ENCODE measurements around the gene BRPF1.

The BRPF1 gene

DNA sequence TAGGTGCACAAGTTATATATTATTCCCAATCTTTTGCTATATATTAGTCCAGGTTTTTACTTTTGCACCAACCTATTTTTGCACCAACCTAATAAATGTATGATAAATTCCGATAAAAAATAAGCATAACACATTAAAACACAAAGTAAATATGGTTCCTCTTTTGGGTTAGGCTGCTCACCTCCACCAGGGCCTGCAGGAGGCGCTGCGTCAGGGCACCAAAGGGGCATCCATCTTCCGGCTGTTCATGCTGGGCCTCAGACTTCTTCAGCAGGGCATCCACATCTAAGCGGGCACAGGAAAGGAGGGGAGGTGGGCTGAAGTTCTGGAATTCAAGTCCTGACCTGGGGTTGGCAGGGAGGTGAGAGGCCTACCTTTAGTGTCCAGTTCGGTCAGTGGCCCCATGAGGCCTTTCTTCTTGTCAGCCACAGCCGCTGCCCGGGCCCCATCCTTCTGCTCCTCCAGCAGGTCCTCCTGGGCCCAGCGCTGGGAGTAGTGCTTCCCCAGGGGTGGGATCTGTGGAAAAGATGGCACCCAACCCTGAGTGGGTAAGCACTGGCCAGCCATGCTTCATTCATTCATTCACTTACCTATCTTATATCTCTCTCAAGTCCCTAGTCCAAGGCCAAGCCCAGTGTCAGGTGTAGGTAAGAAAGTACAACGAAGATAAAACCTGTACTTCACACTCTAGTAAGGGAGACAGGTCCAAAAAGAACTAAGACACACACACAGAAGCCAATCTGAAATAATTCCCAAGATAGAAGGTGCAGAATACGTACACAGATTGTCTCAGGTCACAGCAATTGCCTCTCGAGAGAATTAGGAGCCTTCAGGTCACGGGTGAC, 55.5 kb downstream of the BRPF1 start:
- no peak for TF ChIP-seq TAF1 (IDR thresholded peaks at IDR 0.05; ENCODE audit: borderline replicate concordance, insufficient read depth, low read length)
- TF ChIP-seq, protein P1, sequence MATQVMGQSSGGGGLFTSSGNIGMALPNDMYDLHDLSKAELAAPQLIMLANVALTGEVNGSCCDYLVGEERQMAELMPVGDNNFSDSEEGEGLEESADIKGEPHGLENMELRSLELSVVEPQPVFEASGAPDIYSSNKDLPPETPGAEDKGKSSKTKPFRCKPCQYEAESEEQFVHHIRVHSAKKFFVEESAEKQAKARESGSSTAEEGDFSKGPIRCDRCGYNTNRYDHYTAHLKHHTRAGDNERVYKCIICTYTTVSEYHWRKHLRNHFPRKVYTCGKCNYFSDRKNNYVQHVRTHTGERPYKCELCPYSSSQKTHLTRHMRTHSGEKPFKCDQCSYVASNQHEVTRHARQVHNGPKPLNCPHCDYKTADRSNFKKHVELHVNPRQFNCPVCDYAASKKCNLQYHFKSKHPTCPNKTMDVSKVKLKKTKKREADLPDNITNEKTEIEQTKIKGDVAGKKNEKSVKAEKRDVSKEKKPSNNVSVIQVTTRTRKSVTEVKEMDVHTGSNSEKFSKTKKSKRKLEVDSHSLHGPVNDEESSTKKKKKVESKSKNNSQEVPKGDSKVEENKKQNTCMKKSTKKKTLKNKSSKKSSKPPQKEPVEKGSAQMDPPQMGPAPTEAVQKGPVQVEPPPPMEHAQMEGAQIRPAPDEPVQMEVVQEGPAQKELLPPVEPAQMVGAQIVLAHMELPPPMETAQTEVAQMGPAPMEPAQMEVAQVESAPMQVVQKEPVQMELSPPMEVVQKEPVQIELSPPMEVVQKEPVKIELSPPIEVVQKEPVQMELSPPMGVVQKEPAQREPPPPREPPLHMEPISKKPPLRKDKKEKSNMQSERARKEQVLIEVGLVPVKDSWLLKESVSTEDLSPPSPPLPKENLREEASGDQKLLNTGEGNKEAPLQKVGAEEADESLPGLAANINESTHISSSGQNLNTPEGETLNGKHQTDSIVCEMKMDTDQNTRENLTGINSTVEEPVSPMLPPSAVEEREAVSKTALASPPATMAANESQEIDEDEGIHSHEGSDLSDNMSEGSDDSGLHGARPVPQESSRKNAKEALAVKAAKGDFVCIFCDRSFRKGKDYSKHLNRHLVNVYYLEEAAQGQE (IDR thresholded peaks at IDR 0.05; ENCODE audit: insufficient read depth in 1 of 2, low read depth in 2 of 2, low read length in 2 of 2): no peak
- no peak for TF ChIP-seq SIN3A (IDR thresholded peaks at IDR 0.05; ENCODE audit: borderline replicate concordance, insufficient read depth, low read length)
- TF ChIP-seq POLR2AphosphoS5 (IDR thresholded peaks at IDR 0.05; ENCODE audit: low read depth, low read length): no peak
- no peak for TF ChIP-seq FOXP2 (optimal IDR thresholded peaks at IDR 0.05; ENCODE audit: borderline replicate concordance, extremely low read depth, extremely low read length, insufficient read depth)

DNA sequence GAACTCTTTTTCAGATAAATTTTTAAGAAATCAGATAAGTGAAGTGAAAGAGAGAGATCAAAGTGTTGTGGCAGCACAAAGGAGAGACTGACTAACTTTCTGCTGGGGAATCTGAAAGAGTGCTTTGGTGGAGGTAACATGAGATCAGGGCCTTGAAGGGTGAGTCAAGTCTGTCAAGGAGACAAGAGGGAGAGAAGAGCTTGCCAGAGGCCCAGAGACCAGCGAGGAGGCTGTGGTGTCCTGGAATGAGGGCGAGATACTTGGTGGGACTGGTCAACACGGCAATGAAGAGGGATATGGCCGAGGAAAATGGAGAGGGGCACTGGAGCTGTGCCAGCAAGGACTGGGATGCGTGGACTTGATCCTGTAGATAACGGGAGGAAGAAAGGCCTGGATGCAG, 56.2 kb downstream of the BRPF1 start:
- no peak for TF ChIP-seq POLR2AphosphoS5 (IDR thresholded peaks at IDR 0.05; ENCODE audit: low read depth, low read length)
- TF ChIP-seq, protein P1 (IDR thresholded peaks at IDR 0.05; ENCODE audit: insufficient read depth in 1 of 2, low read depth in 2 of 2, low read length in 2 of 2): no peak
- TF ChIP-seq SIN3A (IDR thresholded peaks at IDR 0.05; ENCODE audit: borderline replicate concordance, insufficient read depth, low read length): no peak
- no peak for TF ChIP-seq FOXP2 (optimal IDR thresholded peaks at IDR 0.05; ENCODE audit: borderline replicate concordance, extremely low read depth, extremely low read length, insufficient read depth)
- TF ChIP-seq TAF1 (IDR thresholded peaks at IDR 0.05; ENCODE audit: borderline replicate concordance, insufficient read depth, low read length): no peak

DNA sequence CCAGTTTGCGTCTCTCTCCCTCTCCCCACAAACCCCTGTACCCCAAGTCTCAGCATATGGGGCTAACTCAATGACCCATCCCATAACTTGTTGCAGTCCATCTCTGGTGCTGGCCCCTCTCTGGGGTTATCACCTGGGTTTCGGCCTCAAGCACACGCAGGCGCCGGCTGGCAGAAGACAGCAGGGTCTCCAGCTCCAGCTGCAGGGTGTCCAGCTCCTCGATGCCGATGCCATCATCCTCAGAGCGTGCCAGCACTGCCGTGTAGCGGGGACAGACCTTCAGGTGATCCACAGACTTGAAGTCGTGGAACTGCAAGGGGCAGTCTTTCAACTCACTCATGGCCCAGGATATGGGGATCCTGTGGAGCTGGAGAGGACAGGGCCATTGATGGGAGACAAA, 59.6 kb downstream of the BRPF1 start:
- TF ChIP-seq SIN3A (IDR thresholded peaks at IDR 0.05; ENCODE audit: borderline replicate concordance, insufficient read depth, low read length) (no peak), TAF1 (IDR thresholded peaks at IDR 0.05; ENCODE audit: borderline replicate concordance, insufficient read depth, low read length) (no peak), FOXP2 (optimal IDR thresholded peaks at IDR 0.05; ENCODE audit: borderline replicate concordance, extremely low read depth, extremely low read length, insufficient read depth) (no peak), POLR2AphosphoS5 (IDR thresholded peaks at IDR 0.05; ENCODE audit: low read depth, low read length) (no peak)
- TF ChIP-seq, protein P1 (IDR thresholded peaks at IDR 0.05; ENCODE audit: insufficient read depth in 1 of 2, low read depth in 2 of 2, low read length in 2 of 2): no peak

DNA sequence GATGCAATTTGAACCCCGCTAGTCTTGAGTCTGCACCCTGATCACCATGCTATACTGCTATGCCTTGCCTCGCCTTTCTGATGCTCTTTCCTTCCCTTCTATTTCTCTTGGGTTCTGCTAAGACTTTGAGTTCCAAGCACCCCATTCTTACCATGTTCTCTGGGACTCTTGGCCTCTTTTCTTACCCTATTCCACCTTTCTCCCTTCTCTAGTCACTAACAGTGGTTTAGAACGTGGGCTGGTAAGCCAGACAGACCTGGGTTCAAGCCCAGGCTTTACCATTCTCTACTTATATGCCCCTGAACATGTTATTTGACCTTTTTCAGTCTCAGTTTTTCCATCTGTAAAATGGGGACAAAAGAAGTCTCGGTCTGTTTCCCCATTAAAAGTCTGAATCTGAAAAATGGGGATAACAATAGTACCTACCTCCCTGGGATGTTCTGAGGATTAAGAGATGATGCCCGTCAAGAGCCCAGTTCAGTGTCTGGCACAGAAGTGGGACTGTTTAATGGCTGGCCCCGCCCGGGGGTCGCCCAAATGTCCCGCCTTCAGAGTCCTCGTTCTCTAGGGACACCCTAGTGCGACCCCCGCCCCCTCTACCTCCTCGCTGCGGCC, 60.4 kb downstream of the BRPF1 start:
- no peak for TF ChIP-seq SIN3A (IDR thresholded peaks at IDR 0.05; ENCODE audit: borderline replicate concordance, insufficient read depth, low read length)
- TF ChIP-seq, protein P1 (IDR thresholded peaks at IDR 0.05; ENCODE audit: insufficient read depth in 1 of 2, low read depth in 2 of 2, low read length in 2 of 2): no peak
- no peak for TF ChIP-seq FOXP2 (optimal IDR thresholded peaks at IDR 0.05; ENCODE audit: borderline replicate concordance, extremely low read depth, extremely low read length, insufficient read depth)
- TF ChIP-seq TAF1 (IDR thresholded peaks at IDR 0.05; ENCODE audit: borderline replicate concordance, insufficient read depth, low read length): no peak
- TF ChIP-seq POLR2AphosphoS5 (IDR thresholded peaks at IDR 0.05; ENCODE audit: low read depth, low read length): no peak

All from PFSK-1 (cell line).